H7 (cell line): ENCODE results near the gene TUBGCP6. TPM values are rescaled to one million over a fixed set of nuclear protein-coding genes. Genes with fewer than 3 reads are reported as not detected.

Experiments
- DNase-seq: peaks from one replicate; pipeline ENCODE4 v3.0.0; 2012
- H3K27me3 ChIP-seq: 2 replicates; pipeline ENCODE4 v1.6.0; 2011; ENCODE audit warnings: mild to moderate bottlenecking, low read length; ENCODE audit not compliant: control insufficient read depth, insufficient read depth
- H3K36me3 ChIP-seq: replicated peaks from 2 replicates; pipeline ENCODE4 v1.5.1; 2011; ENCODE audit warnings: low read length; ENCODE audit not compliant: control insufficient read depth, insufficient read depth
- H3K4me3 ChIP-seq: 2 replicates; pipeline ENCODE4 v1.5.1; 2011; ENCODE audit warnings: low read depth, mild to moderate bottlenecking, control low read depth, low read length, moderate library complexity; ENCODE audit not compliant: insufficient read depth
- total RNA-seq: library from RNA; depleted of rRNA; stranded (reverse); fragments of >200 nt; shearing (Covaris generic); gene quantifications from 2 replicates; pipeline ENCODE4 v1.2.3, GENCODE V29; 2014

The TUBGCP6 gene
- total RNA-seq, 1 experiment from 2014 or later = 24.0 TPM

GRCh38 chr22:50238755-50239154 is 6.1 kb downstream of the TUBGCP6 start:
- H3K27me3 ChIP-seq = no peaks in the 10 kb centered on the region
- H3K36me3 ChIP-seq = peaks cover 2% of the 10 kb centered on the region; the same call in 1 of the 2 replicates
- DNase-seq = no peak
- H3K4me3 ChIP-seq = no peak overlapping the region

- DNase-seq = peak; percentile 84
- H3K36me3 ChIP-seq = peaks cover 2% of the 10 kb centered on the region; the same call in 1 of the 2 replicates
- H3K4me3 ChIP-seq = no peak overlapping the region
- no peaks in the 10 kb centered on the region for H3K27me3 ChIP-seq
Observed at GRCh38 chr22:50236731-50237409, 8.0 kb downstream of the TUBGCP6 start.

- DNase-seq = no peak
- H3K36me3 ChIP-seq = no peaks in the 10 kb centered on the region
- no peaks in the 10 kb centered on the region for H3K27me3 ChIP-seq
- H3K4me3 ChIP-seq = no peak overlapping the region
Observed at GRCh38 chr22:50233223-50233622, 11.6 kb downstream of the TUBGCP6 start.

- no peaks in the 10 kb centered on the region for H3K27me3 ChIP-seq
- H3K4me3 ChIP-seq = no peak overlapping the region
- no peak for DNase-seq
- no peaks in the 10 kb centered on the region for H3K36me3 ChIP-seq
Observed at GRCh38 chr22:50232481-50233151, 12.2 kb downstream of the TUBGCP6 start.

DNA sequence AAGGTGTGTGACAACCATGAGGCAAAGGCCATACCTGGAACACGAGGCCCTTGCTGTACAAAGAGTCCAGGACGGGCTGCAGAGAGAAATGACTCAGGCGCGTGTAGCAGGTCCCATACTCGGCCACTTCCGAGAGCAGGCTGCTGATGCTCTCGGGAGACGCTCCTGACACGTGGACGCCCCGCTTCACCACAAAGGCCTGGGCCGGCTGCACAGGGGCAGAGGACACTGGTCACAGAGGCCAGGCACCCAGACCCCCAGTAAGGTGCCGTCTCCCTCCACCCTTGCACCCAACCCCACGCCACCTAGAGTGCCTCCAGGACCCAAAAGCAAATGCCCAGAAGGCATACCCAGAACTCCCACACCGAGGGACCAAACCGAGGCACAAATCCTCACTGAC is 15.5 kb downstream of the TUBGCP6 start:
- no peak for DNase-seq
- Histone ChIP-seq H3K36me3 (peaks cover 1% of the 10 kb centered on the region; the same call in 1 of the 2 replicates), H3K27me3 (no peaks in the 10 kb centered on the region), H3K4me3 (no peak overlapping the region)

DNA sequence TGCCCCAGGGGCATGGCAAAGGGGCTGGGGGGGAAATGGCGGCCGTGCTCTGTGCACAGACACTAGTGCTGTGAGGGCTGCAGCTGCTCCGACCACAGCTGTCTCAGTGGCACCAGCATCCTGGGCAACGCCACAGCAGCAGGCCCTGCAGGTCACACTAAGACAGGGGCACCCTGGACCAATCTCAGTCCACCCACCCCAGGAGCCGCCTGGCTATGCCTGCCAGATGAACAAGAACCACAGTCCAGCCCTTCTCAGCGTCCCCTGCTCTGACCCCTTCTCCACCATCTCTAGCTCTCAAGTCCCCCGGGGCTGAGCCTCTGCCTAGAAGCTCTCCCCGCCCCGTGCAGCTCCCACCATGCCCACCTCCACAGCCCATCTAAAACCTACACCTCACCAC is 16.5 kb downstream of the TUBGCP6 start:
- Histone ChIP-seq H3K36me3 (peaks cover 1% of the 10 kb centered on the region), H3K4me3 (no peak overlapping the region), H3K27me3 (no peaks in the 10 kb centered on the region)
- no peak for DNase-seq

DNA sequence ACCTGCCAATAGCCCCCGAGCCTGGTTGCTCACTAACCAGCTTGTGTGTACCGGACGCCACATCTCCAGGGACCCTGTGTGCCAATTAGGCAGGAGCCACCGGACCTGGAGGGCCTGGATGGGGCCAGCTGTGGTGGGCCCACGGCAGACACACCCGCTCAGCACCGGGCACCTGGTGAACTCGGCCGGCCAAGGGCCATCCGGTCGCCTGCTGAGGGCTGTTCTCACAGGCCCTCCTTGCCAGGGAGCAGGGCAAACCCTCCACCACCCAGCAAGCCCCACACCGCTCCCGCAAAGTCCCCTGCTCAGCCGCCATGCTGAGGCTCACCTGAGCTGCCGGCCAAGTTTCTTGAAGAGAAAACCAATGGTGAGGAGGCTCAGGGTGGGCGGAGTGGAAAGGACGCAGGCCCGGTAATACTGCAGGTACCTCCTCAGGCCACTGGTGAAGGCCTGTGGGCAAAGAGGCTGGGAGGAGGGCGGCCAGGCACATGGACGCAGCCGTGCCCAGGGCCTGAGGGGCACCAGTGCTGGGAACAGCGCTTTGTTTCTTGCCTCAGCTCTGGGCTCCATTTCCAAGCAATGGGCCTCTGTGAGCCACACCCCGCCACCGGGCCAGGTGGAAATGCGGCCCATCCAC is 17.1 kb downstream of the TUBGCP6 start:
- no peak for DNase-seq
- H3K36me3 ChIP-seq = peaks cover 1% of the 10 kb centered on the region
- no peaks in the 10 kb centered on the region for H3K27me3 ChIP-seq
- H3K4me3 ChIP-seq = no peak overlapping the region

- Histone ChIP-seq H3K27me3 (no peaks in the 10 kb centered on the region), H3K36me3 (peaks cover 1% of the 10 kb centered on the region), H3K4me3 (no peak overlapping the region)
- no peak for DNase-seq
Observed at GRCh38 chr22:50226875-50227165, 18.0 kb downstream of the TUBGCP6 start.

- H3K36me3 ChIP-seq = peaks cover 1% of the 10 kb centered on the region
- no peak for DNase-seq
- H3K27me3 ChIP-seq = no peaks in the 10 kb centered on the region
- no peak overlapping the region for H3K4me3 ChIP-seq
Observed at GRCh38 chr22:50226063-50226874, 18.6 kb downstream of the TUBGCP6 start.

- DNase-seq = no peak
- H3K36me3 ChIP-seq = peaks cover 1% of the 10 kb centered on the region
Observed at GRCh38 chr22:50225200-50225969, 19.4 kb downstream of the TUBGCP6 start.

DNA sequence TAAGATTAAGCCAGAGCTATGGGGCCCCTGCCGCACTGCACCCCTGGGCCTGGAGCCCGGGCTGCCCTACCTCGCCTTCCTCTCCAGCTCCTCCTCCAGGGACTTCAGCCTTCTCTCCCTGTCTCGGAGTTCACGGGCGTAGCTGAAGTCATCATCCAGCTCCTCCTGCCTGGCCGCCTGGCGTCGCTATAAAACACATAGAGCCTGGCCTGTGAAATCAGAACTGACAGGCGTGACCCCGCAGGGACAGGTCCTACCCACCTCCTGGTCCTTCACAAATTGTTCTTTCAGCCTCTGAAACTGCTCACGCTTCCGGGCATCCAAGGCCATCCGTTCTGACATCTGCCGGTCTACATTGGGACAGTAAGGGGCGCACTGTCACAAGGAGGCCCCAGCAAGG is 20.8 kb downstream of the TUBGCP6 start:
- H3K27me3 ChIP-seq = no peaks in the 10 kb centered on the region
- H3K36me3 ChIP-seq = peaks cover 1% of the 10 kb centered on the region
- H3K4me3 ChIP-seq = no peak overlapping the region
- no peak for DNase-seq

More at GRCh38 chr22:50225200-50225969, 19.4 kb downstream of the TUBGCP6 start:
- Histone ChIP-seq H3K4me3 (no peak overlapping the region), H3K27me3 (no peaks in the 10 kb centered on the region)

DNA sequence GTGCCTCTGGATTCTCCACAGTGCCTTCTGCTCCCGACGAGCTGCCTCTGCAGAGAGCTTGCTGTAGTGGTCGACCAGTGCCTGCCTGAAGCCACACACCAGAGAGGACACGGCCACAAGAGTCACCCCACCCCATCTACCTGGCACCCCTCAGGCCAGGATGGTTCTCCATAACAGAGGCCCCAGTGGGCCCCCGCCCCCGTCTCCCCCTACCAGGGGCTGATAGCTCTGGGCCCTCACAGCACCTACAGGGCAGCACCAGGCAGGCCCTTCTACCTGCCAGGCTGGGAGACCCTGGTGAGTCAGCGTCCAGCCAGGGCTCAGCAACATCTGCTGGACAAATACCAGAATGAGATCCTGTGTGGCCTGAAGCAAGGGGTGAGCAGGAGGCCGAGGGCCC is 22.3 kb downstream of the TUBGCP6 start:
- H3K27me3 ChIP-seq = no peaks in the 10 kb centered on the region
- H3K4me3 ChIP-seq = no peak overlapping the region
- no peak for DNase-seq
- peaks cover 7% of the 10 kb centered on the region for H3K36me3 ChIP-seq

GRCh38 chr22:50221410-50222300 is 23.2 kb downstream of the TUBGCP6 start:
- Histone ChIP-seq H3K36me3 (peaks cover 7% of the 10 kb centered on the region), H3K4me3 (no peak overlapping the region), H3K27me3 (no peaks in the 10 kb centered on the region)
- DNase-seq = peak; percentile 82
